Stimulated activated CD4-positive, alpha-beta T cell treated with anti-CD3 and anti-CD28 coated beads, Interleukin-2, amount 100 ng/mL, for 48 hours (primary cell): ENCODE data around the gene REP15.
A peak's percentile ranks its signal among the peaks of the same experiment; 100 is the strongest.
"Not testable (repeated sequence)": the region's sequence is repeated elsewhere in the genome, so short reads cannot be mapped to it uniquely, and the experiment has no call there.

ENCODE experiments used
- DNase-seq, 2 donors: peaks; one replicate each; pipeline ENCODE4 v3.0.0-alpha.2; 2020

The REP15 gene, protein sequence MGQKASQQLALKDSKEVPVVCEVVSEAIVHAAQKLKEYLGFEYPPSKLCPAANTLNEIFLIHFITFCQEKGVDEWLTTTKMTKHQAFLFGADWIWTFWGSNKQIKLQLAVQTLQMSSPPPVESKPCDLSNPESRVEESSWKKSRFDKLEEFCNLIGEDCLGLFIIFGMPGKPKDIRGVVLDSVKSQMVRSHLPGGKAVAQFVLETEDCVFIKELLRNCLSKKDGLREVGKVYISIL

GRCh38 chr12:27696293-27696652 lies at the start of gene REP15:
TSS of gene REP15 (plus strand) at chr12:27696447. CDS start at chr12:27696563, 116 bp downstream.
- DNase-seq = no peak

- DNase-seq = no peak
Measured at GRCh38 chr12:27650011-27650410, 46.2 kb upstream of the REP15 start.

GRCh38 chr12:27651201-27651600 lies 45.0 kb upstream of the REP15 start:
- no peak for DNase-seq

DNA sequence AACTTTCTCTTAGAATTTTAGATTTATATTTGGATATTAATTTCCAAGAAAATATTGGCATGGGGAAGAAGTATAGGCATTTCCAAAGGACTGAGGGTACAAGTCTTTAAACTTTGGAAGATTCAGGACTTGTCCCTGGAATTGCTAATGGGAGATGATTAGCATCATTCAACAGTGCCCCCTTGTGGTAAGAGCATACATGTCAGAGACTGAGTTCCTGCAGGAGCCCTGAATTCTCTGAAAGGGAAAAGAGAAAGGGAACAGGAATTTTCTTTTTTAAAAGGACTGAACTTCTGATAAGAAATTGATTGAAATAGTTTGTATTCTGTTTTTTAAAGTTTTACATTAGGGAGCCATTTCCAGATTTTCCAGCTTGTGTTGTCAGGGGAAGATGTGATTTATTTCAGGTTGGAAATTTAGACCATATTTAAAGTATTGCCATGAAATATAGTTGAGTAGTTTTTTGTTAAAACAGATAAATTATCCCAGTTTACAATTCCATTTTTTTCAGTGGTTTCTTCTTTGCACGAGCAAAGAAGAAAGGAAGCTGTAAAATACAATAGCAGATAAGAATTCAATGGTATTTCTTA lies 44.0 kb upstream of the REP15 start:
- peak; percentile 30 to 32 for DNase-seq

DNA sequence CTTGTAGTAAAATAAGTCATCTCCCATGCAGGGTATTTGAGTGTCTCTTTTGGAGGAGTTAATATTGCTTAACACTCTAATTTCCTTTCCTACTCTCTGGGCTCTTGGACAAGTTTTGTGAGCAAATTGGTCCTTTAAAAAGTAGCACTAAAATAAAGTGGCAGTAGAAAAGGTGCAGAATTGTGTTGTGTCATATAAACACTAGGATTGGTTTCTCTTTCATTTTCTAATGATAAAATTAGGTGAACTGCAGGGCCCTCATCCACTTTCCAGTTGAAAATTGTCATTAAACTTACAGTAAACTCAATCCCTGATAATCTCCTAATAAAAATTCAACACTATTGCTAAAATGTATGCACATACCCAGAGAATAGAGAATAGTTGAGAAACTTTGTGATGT lies 42.6 kb upstream of the REP15 start:
- DNase-seq = no peak

DNA sequence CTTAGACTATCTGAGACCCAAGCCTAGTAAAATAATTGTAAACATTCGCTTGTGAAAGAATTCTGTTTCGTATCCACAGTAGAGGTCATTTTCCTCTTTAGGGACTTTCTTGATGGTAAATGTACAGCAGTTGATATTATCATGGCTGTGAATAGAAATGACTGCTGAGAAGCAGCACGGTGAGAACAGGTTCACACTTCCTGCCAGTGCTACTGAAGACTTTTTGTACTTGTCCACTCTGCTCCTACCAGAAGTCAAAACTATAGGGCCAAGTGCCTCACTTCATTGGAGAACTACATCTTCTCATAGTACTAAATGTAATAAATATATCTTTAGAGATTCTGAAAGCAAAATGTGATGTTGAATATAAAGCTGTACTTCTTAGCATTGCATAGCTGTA lies 40.8 kb upstream of the REP15 start:
- not testable (repeated sequence) for DNase-seq

DNA sequence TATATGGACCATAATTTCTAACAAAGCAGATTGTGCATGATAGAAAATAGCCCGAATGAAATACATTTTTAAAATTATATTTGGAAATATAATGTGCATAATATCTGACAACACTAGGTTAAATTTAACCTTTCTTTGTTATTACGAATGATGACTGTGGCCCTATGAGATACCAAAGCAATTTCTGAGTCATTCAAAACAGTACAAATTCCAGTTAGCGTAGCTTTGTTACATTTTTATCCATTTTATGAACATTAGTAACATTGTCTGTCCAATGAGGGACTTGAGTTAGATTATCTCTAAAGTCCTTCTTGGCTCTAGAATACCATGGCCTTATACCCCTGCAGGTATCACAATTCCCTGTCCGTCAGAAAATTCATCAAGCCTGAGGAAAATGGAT lies 39.0 kb upstream of the REP15 start:
- no peak for DNase-seq

DNA sequence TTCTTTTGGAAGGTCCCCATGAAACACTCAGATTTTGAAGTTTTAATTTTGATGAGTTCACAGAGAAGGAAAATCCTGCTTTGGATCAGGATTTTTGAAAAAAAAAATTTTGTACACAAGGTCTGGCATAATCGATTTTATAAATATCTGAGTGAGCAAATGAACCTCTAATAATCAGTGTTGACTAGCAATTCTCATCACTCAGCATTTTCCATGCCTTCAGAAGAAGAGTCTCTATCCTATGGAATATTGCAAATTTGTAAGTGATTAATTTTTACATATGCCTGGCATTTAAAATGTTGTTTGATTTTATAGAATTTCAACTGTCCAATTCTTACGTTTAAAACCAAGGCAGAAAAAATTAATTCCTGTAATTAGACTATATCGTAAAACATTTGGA lies 30.5 kb upstream of the REP15 start:
- no peak for DNase-seq

DNA sequence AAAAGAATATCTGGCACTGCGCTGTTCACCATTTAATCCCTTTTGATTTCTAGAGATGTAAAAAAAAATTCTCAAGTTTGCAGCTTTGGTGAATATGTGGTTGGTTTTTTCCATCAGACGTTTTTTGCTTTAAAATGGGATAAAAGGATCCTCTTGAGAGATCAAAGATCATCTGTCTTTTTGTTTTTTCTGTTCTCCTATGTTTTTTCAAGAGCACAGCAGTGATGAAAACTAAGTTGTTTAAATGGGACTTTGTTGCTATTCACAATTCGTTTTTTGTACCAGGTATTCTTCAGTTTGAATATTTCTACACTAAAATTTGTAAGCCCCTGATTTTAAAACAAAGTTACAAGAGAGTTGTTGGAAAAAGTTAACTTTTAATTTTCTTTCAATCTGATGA lies 29.7 kb upstream of the REP15 start:
- no peak for DNase-seq

GRCh38 chr12:27667540-27667939 lies 28.7 kb upstream of the REP15 start:
- DNase-seq = peak in 1 of 2 donors; percentile 3

DNA sequence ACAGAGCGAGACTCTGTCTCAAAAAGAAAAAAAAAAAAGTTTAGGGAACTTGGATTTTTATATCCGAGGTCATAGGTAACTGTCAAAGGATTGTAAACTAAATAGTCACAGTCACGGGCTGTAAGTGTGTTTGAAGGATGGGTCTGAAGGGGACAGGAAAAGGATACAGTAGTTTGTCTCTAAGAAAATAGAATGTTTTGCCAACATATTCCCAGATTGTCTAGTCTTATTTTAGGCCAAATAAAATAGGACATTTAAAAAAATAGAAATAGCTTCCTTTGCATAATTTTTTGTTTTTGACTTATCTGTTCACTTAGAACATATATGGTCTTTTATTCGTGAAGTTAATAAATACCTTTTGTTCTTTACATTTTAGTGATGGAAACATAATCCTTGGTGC lies 24.2 kb upstream of the REP15 start:
- DNase-seq = no peak

GRCh38 chr12:27672643-27673042 lies 23.6 kb upstream of the REP15 start:
- no peak for DNase-seq

GRCh38 chr12:27673101-27673718 lies 23.0 kb upstream of the REP15 start:
- no peak for DNase-seq

DNA sequence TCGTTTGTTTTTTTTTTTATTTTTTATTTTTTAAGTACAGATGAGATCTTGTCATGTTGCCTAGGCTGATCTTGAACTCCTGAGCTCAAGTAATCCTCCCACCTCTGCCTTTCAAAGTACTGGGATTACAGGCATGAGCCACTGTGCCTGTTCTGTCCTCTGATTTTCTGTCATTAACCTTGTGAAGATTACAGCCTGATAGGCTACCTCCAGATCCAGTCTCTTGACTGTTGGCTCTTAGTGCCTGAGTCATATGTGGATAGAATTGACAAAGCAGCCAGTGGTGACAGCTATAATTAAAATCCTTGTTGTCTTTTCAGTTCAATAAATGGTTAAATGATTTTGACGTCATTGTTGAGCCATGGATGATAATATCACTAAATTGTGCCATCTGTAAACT lies 21.3 kb upstream of the REP15 start:
- no peak for DNase-seq

DNA sequence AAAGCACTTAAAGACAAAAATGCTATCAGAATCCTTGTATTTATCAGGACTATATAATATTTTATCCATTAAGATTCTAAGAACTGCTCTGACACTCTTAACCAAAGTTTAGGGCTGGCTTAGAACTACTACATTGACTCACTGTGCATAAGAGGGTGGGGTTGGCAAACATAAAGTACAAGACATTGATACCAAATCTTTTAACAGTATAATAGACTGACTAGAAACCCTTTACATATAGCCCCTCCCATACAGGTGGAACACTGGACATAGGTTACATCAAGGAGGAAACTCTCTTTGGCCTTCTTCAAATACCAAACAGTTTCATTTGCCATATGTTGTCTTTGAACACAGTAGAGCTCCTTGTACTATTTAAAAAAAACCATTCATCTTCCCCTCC lies 15.6 kb upstream of the REP15 start:
- DNase-seq = no peak

GRCh38 chr12:27682534-27682933 lies 13.7 kb upstream of the REP15 start:
- DNase-seq = no peak

DNA sequence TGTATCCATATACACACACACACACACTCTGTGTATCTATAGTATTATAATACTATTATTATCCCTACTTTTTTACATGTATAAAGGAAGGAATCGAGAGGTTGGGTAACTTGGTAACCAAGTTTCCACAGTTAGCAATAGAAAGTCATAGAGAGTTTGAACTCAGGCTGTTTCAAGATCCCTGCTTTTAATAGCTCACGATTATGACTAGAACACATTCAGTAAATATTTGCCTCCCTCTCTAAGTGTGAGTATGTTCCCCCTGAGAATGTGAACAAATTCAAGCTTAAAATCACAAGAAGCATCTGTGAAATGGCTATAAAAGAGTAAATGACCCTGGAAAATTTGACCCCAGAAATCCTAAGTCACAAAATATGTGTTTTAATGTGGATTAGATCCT lies 11.0 kb upstream of the REP15 start:
- DNase-seq = no peak

DNA sequence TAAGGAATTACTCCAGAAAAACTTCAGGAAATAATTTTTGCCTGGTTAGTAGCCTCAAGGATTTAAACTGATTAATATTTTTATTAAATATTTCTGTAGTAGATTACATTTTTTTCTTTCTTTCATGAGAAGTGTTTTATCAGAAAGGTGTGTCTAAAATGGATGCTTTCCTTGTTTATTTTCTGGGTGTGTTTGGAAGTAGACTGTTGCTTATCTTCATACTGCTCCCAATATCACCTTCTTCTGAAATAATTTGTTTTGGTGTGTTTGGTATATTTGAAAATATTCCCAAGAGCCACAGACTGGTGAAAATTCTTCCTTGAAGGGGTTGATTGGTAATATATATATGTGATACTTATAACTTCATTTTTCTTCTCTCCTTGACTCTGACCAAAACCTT lies 10.1 kb upstream of the REP15 start:
- no peak for DNase-seq

DNA sequence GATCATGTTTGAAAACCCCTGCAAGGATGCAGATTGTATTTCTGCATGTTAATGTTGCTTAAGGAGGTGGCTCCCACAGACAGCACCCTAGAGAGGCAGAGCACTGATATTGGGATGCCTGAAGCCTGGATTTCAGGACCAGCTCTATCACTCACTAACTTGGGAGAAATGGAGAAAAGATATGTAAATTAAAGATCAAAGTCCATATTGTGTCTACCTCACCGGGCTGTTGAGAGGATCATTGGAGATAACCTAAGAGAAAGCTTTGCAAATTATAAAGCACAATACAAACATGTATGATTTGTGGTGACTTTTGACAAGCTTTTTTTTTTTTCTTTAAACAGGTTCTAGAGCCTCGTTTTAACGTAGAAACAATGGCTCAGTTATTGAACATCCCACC lies 7.6 kb upstream of the REP15 start:
- DNase-seq = no peak

DNA sequence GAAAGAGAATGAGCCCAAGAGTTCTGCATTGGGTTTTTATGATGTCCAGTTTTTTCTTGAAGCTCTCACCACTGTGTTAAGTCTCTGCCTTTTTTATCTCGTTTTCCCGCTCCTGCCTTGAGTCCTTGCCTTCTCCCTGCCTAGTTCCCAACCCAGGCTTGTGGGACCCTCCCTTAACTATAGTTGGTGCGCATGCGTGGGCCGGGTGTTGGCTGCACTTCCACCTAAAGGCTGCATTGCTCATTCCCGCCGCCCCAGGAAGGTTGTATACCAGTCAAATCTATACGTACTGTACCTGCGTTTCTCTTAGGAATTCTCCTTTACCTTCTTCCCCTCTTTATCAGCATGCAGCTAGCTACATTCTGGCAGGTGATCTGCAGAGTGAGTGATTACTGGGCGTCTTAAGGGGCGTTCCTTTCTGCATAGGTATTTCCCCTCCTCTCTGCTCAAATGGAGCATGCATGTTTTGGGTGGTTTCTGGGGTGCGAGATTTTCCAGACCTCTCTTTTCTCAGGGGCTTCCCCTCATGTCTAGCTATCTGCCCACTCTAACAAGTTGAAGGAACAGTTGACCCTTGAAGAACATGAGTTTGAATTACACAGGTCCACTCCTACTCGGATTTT lies 6.6 kb upstream of the REP15 start:
- no peak for DNase-seq

DNA sequence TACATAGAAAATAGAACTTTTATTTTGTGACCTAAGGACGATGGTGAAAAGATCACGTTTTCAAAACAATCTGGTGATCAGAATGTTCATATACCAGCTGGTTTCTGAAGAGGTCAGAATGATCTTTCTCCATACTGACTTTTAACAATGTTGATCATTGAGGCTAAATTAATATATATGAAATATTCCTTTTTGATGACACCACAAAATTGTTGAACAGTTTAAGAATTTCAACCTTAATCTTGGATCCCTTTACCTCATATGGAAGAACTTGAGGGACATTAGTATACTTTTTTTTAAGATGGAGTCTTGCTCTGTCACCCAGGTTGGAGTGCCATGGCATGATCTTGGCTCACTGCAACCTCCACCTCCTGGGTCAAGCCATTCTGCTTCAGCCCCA lies 2.8 kb upstream of the REP15 start:
- DNase-seq = no peak

DNA sequence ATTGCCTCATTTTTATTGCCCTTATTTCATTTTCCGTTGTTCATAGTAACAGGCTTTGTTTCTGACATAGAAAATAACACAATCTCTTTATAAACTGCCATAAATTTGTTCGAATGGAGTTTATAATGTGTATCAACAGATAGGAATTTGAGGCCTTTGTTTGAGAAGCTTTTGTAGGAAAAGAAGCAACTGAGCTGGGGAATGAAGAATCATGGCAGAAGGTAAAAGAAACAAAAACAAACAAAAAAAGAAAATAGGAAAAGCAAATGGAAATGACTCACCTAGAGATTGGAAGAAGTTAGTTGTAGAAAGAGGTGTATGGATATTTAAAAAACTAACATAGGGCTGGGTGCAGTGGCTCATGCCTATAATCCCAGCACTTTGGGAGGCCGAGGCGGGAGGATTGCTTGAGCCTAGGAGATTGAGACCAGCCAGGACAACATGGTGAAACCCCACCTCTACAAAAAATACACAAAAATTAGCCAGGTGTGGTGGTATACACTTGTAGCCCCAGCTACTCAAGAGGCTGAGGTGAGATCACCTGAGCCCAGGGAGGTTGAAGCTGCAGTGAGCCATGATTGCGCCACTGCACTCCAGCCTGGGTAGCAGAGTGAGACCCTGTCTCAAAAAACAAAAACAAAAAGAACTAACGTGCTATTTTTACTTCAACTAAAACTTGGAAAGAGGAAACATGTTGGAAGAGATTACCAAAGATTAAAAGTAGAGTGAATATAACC lies 523 bp upstream of the REP15 start:
- DNase-seq = no peak

GRCh38 chr12:27696864-27697564 lies 767 bp downstream of the REP15 start:
- no peak for DNase-seq
